GM21619 (cell line): ENCODE measurements around the gene PRDM16.
"Not testable (repeated sequence)": the region's sequence is repeated elsewhere in the genome, so short reads cannot be mapped to it uniquely, and the experiment has no call there.

Experiments used
- ATAC-seq: cut with Tn5 transposase; IDR thresholded peaks from one replicate; pipeline ENCODE4 v1.9.1; 2021; ENCODE audit not compliant: unreplicated experiment

PRDM16 gene

DNA sequence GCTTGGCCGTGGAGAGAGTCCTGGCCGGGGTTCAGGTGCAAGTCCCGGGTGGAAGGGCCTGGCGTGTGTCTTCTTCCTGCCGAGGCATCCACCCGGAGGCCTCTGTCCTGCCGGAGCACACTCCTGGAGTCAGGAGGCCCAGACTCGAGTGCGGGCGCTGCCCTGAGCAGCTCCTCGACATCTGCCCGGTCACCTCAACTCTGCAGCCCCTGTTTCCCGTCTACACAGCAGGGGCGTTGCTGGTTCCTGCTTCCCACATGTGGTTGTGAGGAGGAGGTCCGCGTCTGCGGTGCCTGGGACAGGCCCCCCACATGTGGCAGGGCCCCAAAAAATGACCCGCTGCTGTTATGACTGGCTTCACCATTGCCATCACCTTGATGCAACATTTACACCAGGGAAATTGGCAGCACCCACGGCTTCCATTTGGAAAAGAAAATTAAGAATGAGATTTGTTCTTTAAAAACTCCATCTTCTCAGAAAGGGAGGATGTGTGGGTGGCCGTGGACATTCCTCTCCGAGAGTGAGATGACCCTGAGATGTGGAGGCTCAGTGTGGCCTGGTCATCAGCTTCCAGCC lies 169.8 kb downstream of the PRDM16 start:
- no peak for ATAC-seq

- not testable (repeated sequence) for ATAC-seq
Observed at GRCh38 chr1:3239991-3240390, 171.0 kb downstream of the PRDM16 start.

GRCh38 chr1:3240524-3241235 lies 171.7 kb downstream of the PRDM16 start:
- no peak for ATAC-seq

- ATAC-seq: no peak
Observed at GRCh38 chr1:3241236-3241550, 172.2 kb downstream of the PRDM16 start.

DNA sequence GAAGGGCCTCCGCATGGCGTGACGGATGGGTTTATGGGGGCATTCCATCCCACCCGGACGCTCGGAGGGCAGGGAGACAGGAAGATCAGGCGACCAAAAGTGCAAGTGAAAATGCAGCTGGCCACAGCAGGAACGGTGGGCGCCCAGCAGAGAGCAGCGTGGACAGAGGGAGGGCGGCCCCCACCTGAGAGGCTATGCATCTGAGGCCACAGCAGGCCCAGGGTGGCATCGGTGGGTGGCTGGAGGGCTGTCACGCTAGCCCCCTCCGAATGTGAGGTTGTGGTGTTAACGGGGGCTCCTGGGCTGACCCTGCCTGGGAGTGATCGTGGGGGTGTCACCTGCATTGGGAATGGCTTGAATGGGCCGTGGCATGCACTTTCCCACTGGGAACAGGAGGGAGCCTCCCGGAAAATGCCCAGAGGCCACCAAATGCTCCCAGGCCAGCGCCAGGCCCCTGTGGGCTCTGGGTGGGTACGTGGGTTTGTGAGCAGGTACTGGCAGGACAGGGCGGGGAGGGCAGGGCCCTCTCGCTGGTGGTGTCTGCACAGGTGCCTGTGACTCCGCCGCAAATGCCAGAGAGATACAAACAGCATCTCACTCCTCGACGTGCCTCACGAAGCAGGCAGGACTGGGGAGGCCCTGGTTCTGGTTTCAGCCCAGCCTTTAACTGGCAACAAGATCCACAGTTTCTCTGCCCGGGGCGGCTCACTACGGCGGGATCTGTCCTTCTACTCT lies 172.8 kb downstream of the PRDM16 start:
- no peak for ATAC-seq

GRCh38 chr1:3242408-3243260 lies 173.6 kb downstream of the PRDM16 start:
- no peak for ATAC-seq

GRCh38 chr1:3243304-3243703 lies 174.3 kb downstream of the PRDM16 start:
- ATAC-seq: no peak

DNA sequence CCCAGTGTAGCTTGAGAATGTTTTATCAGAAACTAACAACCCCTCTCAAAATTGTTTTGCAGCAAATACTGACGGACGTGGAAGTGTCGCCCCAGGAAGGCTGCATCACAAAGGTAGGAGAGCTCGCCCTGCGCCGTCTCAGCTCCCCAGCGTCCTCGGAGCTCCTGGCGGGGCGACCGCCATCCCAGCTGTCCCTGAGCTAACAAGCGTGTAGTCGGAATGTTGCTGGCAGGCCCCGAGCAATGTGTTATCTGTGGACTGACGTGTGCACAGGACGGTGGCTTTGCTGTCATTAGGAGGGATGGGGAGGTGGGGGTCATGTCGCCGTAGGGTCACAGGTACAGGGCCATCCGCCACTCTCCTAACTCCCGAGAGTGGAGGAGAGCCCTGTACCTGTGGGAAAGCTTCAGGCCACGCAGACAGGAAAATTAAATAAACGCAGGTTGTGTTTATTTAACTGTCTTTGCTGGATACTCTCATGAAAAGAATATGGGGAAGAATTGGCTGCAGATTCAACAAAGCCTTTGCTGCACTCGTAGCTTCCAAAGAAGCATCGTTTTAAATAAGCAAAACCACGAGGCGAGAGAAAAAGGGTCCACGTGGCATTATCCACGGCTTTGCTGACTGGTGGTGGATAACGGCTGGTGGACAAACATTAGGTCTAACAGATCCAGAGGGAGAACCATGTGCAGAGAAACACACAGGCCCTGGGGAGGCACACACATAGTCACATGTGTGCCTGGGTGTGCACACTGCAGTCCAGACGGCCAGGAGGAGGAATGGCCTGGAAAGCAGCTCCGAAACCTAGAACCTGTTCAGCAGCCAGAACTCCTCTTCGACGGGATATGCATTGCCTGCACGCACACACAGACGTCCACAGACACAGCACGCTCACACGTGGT lies 175.3 kb downstream of the PRDM16 start:
- no peak for ATAC-seq

- no peak for ATAC-seq
Observed at GRCh38 chr1:3244927-3245315, 175.9 kb downstream of the PRDM16 start.

GRCh38 chr1:3245344-3245743 lies 176.3 kb downstream of the PRDM16 start:
- no peak for ATAC-seq

- ATAC-seq: no peak
Observed at GRCh38 chr1:3245768-3246167, 176.8 kb downstream of the PRDM16 start.

- ATAC-seq: no peak
Observed at GRCh38 chr1:3246251-3246650, 177.2 kb downstream of the PRDM16 start.

DNA sequence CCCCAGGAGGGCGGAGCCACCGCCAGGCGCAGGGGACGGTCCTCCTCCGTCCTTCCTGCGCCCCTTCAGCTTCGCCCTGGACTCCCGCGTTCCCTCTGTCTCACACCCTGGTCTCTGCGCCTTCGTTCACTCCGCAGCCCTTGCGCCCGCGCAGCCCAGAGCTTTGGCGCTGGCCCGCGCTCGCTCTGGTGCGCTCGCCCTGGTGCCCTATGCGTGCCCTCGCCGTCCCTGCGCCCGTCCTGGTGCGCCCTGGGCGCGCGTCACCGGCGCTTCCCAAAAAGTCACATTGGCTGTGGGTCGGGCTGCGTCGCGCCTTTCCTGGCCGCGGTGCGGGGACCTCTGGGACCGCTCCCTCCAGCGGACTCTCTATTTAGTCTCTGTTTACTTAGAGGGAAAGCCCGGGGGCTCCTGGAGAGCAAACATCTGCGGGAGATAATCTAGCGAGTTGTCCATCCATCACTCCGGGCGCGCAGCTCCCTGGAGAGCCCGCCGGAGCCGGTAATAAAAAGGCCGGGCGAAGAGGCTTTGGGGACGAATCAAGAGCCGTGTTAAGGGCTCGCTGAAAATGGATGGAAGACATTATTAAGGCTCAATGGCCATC lies 178.6 kb downstream of the PRDM16 start:
- ATAC-seq: no peak

GRCh38 chr1:3248155-3249141 lies 179.4 kb downstream of the PRDM16 start:
- no peak for ATAC-seq

DNA sequence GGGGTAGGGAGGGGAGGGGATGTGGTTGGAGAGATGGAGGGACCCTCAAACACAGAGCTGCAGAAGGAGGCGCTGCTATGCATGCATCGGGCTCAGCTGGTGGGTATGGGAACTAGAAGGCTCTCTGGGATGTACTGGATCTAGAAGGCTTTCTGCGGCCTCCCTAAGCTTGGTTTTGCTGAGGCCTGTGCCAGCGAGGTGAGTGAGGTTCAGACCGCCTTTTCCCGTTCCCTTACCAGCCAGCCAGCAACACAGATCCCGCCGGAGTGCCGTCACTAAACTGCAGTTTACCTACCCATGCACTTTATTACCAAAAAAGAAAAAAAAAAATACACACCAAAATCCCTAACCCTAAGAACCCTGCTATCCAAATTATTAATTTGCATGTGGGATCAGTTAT lies 180.2 kb downstream of the PRDM16 start:
- ATAC-seq: no peak

DNA sequence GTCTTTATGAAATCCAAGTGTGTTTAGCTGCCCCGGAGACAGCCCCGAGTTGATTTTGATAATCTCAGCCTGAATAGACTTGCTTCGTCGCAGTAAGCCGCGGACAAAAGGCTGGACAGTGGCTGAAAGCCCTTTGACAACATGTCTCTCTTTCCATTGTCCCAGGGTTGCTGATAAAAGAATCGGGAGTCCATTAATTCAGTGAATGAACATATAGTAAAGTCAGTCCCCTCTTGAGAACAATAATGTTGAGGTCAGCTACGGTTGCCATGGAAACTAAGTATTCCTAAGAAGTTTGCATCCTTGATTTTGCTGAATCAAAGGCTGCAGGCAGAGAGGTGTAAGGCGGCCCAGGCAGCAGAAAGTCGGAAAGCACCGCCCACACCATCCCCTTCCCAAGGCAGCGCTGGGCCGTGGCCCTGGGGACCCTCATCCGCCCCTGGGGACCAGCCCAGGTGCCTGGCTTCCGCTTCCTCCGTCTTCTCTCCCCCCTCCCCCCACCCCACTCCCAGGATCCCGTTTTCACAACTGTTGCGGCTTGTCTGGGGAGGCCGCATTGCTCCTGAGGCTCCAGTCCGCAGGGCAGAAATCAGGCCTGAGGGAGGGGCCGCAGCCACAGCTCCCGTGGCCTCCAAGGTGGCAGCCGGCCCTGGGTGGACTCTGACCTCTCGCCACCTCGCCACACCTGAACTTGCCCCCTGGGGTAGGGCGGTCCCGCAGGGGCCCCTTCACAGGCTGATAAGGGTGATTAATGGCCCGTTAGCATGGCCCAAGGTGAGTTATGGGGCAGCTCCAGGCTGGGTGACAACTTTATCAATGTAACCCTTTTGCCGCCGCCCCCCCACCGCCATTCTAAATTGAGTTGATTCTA lies 180.9 kb downstream of the PRDM16 start:
- ATAC-seq: no peak

DNA sequence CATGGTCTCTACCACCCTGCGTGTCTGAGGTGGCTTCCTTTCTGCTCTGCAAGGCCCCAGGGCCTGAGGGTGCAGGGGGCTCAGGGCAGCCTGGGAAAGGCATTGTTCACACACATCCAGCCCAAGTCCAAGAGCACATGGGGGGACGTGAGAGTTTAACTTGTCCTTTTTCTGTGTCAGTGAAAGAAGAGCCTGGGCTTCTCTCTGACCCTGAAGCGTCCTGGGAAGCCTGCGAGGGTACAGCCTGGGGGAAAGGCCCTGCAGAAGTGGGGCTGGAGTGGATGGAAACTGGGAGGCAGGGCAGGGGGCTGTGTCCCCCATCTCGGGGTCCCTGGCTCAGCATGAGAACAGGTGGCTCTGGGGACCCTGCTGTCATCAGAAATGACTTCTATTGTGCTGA lies 181.6 kb downstream of the PRDM16 start:
- no peak for ATAC-seq
